K562 (cell line): ENCODE measurements around the gene OBP2A. TPM values are rescaled to one million over a fixed set of nuclear protein-coding genes. Genes with fewer than 3 reads are reported as not detected.

Source experiments
- CSDE1 ChIP-seq, 2 experiments: fragments of 450-650 bp; IDR thresholded peaks; 2 replicates each; pipeline ENCODE4 v1.6.1; 2016; ENCODE audit warnings: mild to moderate bottlenecking in 1 of 2
- E2F5 ChIP-seq: sonication (generic); formaldehyde crosslinking; IDR thresholded peaks from 2 replicates; pipeline ENCODE4 v1.8.0; 2022; ENCODE audit warnings: mild to moderate bottlenecking, missing genetic modification reagents
- GABPB1 ChIP-seq: sonication (generic); formaldehyde crosslinking; IDR thresholded peaks from 2 replicates; pipeline ENCODE4 v1.8.0; 2022; ENCODE audit warnings: mild to moderate bottlenecking, missing genetic modification reagents
- HDAC2 ChIP-seq: fragments of 450-650 bp; IDR thresholded peaks from 2 replicates; pipeline ENCODE4 v1.6.1; 2016; ENCODE audit warnings: mild to moderate bottlenecking
- KDM2B ChIP-seq: fragments of 250-450 bp; sonication (Bioruptor Pico); IDR thresholded peaks from 2 replicates; pipeline ENCODE4 v1.8.0; 2021; ENCODE audit warnings: mild to moderate bottlenecking, moderate library complexity
- KLF16 ChIP-seq: IDR thresholded peaks from 2 replicates; pipeline ENCODE4 v1.6.1; 2016; ENCODE audit warnings: antibody characterized with exemption
- MEF2D ChIP-seq: conservative IDR thresholded peaks from 2 replicates; pipeline ENCODE4 v1.6.1; 2016; ENCODE audit warnings: low read depth, missing genetic modification characterization, missing compliant biosample characterization
- NCOA4 ChIP-seq: fragments of 450-650 bp; IDR thresholded peaks from 2 replicates; pipeline ENCODE4 v1.6.1; 2018; ENCODE audit warnings: mild to moderate bottlenecking; ENCODE audit not compliant: partially characterized antibody
- NEUROD1 ChIP-seq: fragments of 150-350 bp; IDR thresholded peaks from 2 replicates; pipeline ENCODE4 v1.6.1; 2014; ENCODE audit warnings: borderline replicate concordance, low read length, low read depth; ENCODE audit not compliant: partially characterized antibody
- NRF1 ChIP-seq, 2 experiments: fragments of 450-650 bp; IDR thresholded peaks in 1 of 2; conservative IDR thresholded peaks in 1 of 2; 2 replicates each; pipeline ENCODE4 v1.6.1; 2014; ENCODE audit warnings: mild to moderate bottlenecking in 2 of 2
- PHF8 ChIP-seq: fragments of 200-600 bp; sonication (generic); IDR thresholded peaks from 2 replicates; pipeline ENCODE4 v1.6.1; 2012; ENCODE audit warnings: mixed run types, mild to moderate bottlenecking, inconsistent platforms, low read length, moderate library complexity, borderline replicate concordance
- RAD51 ChIP-seq: fragments of 450-650 bp; IDR thresholded peaks from 2 replicates; pipeline ENCODE4 v1.7.1; 2016; ENCODE audit warnings: low read depth, mild to moderate bottlenecking, borderline replicate concordance
- SAFB ChIP-seq: fragments of 200-400 bp; formaldehyde crosslinking; IDR thresholded peaks from 2 replicates; pipeline ENCODE4 v1.6.1; 2017; ENCODE audit warnings: low read depth, low read length, borderline replicate concordance
- SIN3A ChIP-seq, 2 experiments: fragments of 150-350 bp in 1 of 2; IDR thresholded peaks; 2 replicates each; pipeline ENCODE4 v1.6.1; 2011 to 2016; ENCODE audit warnings: borderline replicate concordance in 2 of 2, low read depth in 2 of 2, low read length in 2 of 2, mild to moderate bottlenecking in 2 of 2, moderate library complexity in 2 of 2; ENCODE audit not compliant: control insufficient read depth in 1 of 2
- SLC30A9 ChIP-seq: fragments of 250-450 bp; sonication (Bioruptor Pico); IDR thresholded peaks from 2 replicates; pipeline ENCODE4 v1.8.0; 2022; ENCODE audit warnings: mild to moderate bottlenecking, moderate library complexity
- SPI1 ChIP-seq: IDR thresholded peaks from 2 replicates; pipeline ENCODE4 v1.6.1; 2011; ENCODE audit warnings: low read depth, low read length, control low read depth, borderline replicate concordance
- TFE3 ChIP-seq: fragments of 450-650 bp; formaldehyde crosslinking; IDR thresholded peaks from 2 replicates; pipeline ENCODE4 v1.4.0; 2020; ENCODE audit warnings: mild to moderate bottlenecking, mixed read lengths
- ZFX ChIP-seq: sonication (generic); formaldehyde crosslinking; IDR thresholded peaks from 2 replicates; pipeline ENCODE4 v1.8.0; 2022; ENCODE audit warnings: mild to moderate bottlenecking, missing genetic modification reagents, moderate library complexity
- ZNF780A ChIP-seq: fragments of 250-450 bp; sonication (Bioruptor Pico); IDR thresholded peaks from 2 replicates; pipeline ENCODE4 v1.5.0; 2021; ENCODE audit warnings: mild to moderate bottlenecking
- polyA plus RNA-seq, 8 experiments: library from polyadenylated mRNA; depleted of rRNA in 4 of 8; stranded (reverse) in 5 of 8; unstranded in 3 of 8; fragments of >200 nt; fragmentation: Nextera tagmentation in 2 of 8; fragmentation: Illumina TruSeq in 1 of 8; extraction: Ambion mirVana in 2 of 8; extraction: Trizol in 1 of 8; gene quantifications; 2 replicates each; pipeline versions ENCODE4 v1.2.1 to v1.2.3, GENCODE V29; 2011 to 2014; ENCODE audit warnings: inconsistent platforms in 1 of 8, missing spikeins in 1 of 8
- total RNA-seq, 7 experiments: library from RNA; depleted of rRNA in 6 of 7; stranded (reverse); fragments of >200 nt in 6 of 7; fragmentation: Illumina TruSeq in 2 of 7; extraction: Trizol in 2 of 7; gene quantifications; 2 replicates each; pipeline versions ENCODE4 v1.2.1 to v1.2.3, GENCODE V29; 2011 to 2021; ENCODE audit warnings: low replicate concordance in 1 of 7
- TF ChIP-seq, protein P1 (sequence below): sonication (generic); formaldehyde crosslinking; IDR thresholded peaks from 2 replicates; pipeline ENCODE4 v1.9.0; 2022; ENCODE audit warnings: mild to moderate bottlenecking, missing genetic modification reagents
- TF ChIP-seq, protein P2 (sequence below): sonication (generic); formaldehyde crosslinking; IDR thresholded peaks from 2 replicates; pipeline ENCODE4 v1.8.0; 2022; ENCODE audit warnings: mild to moderate bottlenecking, missing genetic modification reagents

The OBP2A gene
- total and polyA plus RNA-seq, 9 of the 15 experiments (the other 6 are each of a cell fraction or from before 2014, with no cell fraction given): not detected

DNA sequence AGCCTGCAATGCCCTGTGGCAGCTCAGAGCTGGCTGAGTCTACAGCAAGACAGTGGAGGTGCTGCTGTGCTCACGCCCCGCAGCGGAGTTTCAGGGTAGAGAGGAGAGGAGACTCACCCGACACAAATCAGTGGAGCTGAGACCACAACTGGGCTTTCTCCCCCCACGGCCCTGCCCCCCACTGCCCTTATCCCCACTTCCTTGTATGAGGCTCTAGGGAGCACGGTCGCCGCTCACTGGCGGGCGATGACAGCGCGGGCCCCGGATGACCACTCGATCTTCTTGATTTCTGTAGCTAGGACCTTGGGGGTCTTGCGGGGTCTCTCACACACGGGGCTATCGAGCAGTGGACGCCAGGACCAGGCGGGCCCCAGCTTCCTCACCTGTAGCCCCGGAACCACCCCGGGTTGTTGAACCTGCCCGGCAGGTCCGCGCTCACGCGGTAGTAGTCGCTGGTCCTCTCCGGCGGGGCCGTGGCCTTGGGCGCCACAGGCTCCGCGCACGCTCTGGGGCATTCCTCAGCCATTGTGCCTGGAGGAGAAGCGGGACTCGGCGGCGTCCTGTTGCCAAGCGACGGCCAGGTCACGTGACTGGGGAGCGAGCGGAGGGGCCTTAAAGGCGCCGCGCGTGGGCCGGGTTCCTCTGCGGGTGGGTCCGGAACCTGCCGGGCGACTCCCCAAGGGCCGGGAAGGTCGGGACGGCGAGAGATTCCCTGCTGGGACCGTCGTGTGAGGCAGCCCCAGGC is 46.4 kb upstream of the OBP2A start (continued):
- TF ChIP-seq SLC30A9 (CRISPR knock-in tag) (no peak), HDAC2 (0 out of 2 replicates have a peak, but pooled peaks have one; percentile 50), NRF1 (conservative IDR thresholded peaks at IDR 0.05 in 1 of 2, IDR thresholded peaks at IDR 0.05 in 1 of 2) (peak; percentile 79 to 85), KLF16 (no peak), E2F5 (CRISPR knock-in tag) (no peak), CSDE1 (IDR thresholded peaks at IDR 0.05) (peak in 1 of 2 experiments; percentile 68; a peak in 1 of 4 replicates), KDM2B (CRISPR knock-in tag) (0 out of 2 replicates have a peak, but pooled peaks have one; percentile 14), NCOA4 (no peak), SAFB (peak; percentile 57; the same call in 1 of the 2 replicates), MEF2D (no peak; the same call in 1 of the 2 replicates), GABPB1 (CRISPR knock-in tag) (0 out of 2 replicates have a peak, but pooled peaks have one; percentile 49), ZNF780A (CRISPR knock-in tag) (no peak), RAD51 (peak; percentile 99), ZFX (CRISPR knock-in tag) (no peak), SIN3A (IDR thresholded peaks at IDR 0.05; ENCODE audit: borderline replicate concordance in 2 of 2, control insufficient read depth in 1 of 2, low read depth in 2 of 2, low read length in 2 of 2) (peak; percentile 98 to 99), PHF8 (no peak), NEUROD1 (peak; percentile 86), SPI1 (peak; percentile 47; the same call in 1 of the 2 replicates), TFE3 (CRISPR knock-in tag) (peak; percentile 100)
- TF ChIP-seq, protein P1, sequence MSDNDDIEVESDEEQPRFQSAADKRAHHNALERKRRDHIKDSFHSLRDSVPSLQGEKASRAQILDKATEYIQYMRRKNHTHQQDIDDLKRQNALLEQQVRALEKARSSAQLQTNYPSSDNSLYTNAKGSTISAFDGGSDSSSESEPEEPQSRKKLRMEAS: peak; percentile 84
- TF ChIP-seq, protein P2, sequence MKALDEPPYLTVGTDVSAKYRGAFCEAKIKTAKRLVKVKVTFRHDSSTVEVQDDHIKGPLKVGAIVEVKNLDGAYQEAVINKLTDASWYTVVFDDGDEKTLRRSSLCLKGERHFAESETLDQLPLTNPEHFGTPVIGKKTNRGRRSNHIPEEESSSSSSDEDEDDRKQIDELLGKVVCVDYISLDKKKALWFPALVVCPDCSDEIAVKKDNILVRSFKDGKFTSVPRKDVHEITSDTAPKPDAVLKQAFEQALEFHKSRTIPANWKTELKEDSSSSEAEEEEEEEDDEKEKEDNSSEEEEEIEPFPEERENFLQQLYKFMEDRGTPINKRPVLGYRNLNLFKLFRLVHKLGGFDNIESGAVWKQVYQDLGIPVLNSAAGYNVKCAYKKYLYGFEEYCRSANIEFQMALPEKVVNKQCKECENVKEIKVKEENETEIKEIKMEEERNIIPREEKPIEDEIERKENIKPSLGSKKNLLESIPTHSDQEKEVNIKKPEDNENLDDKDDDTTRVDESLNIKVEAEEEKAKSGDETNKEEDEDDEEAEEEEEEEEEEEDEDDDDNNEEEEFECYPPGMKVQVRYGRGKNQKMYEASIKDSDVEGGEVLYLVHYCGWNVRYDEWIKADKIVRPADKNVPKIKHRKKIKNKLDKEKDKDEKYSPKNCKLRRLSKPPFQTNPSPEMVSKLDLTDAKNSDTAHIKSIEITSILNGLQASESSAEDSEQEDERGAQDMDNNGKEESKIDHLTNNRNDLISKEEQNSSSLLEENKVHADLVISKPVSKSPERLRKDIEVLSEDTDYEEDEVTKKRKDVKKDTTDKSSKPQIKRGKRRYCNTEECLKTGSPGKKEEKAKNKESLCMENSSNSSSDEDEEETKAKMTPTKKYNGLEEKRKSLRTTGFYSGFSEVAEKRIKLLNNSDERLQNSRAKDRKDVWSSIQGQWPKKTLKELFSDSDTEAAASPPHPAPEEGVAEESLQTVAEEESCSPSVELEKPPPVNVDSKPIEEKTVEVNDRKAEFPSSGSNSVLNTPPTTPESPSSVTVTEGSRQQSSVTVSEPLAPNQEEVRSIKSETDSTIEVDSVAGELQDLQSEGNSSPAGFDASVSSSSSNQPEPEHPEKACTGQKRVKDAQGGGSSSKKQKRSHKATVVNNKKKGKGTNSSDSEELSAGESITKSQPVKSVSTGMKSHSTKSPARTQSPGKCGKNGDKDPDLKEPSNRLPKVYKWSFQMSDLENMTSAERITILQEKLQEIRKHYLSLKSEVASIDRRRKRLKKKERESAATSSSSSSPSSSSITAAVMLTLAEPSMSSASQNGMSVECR (CRISPR knock-in tag): peak; percentile 99
